DMS 273 treated with DMSO at 0.1 percent for 48 hours (cell line): ENCODE results near the gene ANO4.

Experiments
- DNase-seq: peaks from one replicate; lab custom pipeline; 2025; lab: John Stamatoyannopoulos, UW

The ANO4 gene

GRCh38 chr12:100991102-100991501, 196.5 kb downstream of the ANO4 start:
- no peak for DNase-seq

- DNase-seq = no peak
Measured at GRCh38 chr12:100992194-100992593, 197.6 kb downstream of the ANO4 start.

DNA sequence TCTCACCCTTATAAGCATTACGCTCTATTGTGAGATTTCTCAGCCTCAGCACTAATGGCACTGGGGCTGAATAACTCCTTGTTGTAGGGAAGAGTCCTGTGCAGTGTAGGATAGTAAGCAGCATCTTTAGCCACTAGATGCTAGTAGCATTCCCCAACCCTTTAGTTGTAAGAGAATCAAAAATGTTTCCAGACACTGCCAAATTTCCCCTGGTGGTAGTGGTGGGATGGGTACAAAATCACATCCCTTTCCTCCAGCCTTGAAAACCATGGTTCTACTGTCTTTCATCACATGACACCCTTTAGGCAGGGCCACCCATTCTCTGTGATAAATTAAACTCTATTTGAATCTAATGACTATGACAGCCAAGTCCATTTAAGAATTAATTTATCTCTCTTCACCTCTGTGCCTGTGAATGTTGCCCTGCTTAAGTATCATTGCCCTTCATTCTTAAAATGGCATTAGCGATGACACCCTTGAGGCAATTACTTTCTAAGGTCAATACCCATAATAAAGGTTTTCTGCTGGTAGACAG, 199.4 kb downstream of the ANO4 start:
- no peak for DNase-seq

DNA sequence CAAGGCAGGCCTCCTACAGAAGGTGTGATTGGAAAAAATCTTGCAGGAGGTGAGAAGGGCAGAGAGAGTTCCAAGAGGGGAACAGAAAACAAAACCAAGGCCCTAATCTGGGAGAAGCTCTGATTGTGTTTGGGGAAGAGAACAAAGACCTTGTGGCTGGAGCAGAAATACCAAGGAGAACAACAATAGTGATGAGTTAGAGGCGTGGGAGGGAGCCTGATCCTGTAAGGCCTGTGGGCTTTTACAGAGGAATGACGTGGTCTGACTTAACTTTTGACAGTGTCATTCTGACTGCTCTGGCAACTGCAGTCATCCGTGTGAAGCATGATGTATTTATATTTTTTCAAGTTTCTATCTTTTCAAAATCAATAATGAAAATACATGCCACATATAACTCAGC, 200.6 kb downstream of the ANO4 start:
- no peak for DNase-seq

DNA sequence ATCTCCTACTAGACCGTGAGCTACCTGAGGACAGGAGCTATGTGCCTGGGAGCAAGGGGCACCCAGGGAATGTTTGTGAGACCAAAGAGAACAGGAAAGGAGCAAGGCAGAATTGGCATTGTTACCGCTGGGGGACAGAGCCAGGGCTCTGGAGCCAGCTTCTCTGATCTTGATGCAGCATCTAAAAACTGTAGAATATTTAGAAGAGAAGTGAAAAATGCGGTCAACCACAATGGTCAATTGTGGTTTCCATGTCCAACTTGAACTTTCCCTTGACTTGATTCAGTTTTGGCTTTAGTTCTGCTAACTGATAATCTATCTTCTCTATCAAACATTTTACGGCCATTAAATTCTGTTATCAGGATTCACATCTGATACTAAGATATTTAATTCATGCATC, 201.2 kb downstream of the ANO4 start:
- DNase-seq = no peak

DNA sequence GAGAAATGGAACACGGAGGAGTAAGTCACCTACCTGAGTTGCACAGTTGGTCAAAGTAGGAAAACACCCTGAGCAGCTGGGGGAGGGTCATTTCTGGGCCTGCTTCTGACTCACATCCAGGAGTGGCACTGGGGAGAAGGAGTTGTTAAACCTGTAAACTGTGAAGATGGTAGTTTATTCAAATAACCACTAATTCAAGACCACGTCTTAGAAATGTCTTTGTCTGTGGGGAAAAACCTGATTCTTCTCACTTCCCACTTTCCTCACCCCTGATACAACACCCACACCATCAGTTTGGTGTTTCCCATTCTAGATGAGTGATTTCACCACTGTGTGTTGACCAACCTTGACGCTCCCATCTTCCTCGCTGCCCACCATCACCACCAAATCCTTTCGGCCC, 207.1 kb downstream of the ANO4 start:
- no peak for DNase-seq

DNA sequence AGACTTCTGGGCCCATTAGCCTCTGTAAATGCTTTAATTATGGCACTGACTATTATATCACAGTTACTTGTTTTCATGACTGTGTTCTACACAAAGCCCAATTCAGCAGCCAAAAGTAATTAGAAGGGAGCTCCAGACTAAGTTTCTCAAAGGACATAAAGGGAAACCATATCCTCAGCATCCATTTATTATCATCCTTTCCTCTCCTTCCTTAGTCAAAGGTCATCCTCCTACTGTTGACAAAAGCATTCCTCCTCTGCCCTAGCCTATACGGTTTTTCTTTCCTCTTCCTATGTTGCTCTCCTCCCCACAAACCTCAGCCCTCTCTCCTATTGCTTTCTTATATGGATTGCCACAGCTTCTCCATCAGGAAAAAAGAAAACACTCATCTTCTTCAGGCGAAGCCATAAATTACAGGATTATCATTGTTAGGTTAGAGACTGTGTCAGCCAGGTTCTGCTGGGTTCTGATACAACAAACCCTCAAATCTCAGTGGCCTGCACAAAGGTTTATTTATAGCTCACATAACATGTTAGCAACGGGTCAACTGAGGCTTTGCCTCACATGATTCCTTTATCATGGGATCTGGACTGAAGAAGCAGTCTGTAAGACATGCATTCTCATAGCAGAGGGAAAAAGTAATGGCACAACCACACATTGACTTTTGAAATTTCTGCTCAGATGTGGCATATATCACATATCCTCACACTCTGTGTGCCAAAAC, 208.3 kb downstream of the ANO4 start:
- no peak for DNase-seq

- no peak for DNase-seq
Measured at GRCh38 chr12:101004898-101005297, 210.3 kb downstream of the ANO4 start.

DNA sequence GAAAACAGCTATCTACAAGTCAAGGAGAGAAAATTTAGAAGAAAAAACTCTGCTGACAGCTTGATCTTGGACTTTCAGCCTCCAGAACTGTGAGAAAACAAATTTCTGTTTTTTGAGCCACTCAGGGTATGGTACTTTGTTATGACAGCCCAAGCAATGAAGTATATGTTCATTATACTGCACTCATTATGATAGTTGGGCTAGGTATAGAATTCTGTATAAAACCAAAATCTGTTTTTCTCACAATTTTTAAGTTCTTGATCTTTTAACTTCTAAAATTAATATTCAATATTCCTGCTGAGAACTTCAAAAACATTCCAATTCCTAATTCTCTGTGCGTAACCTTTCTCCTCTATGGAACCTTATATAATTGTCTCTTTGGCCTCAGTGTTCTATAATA, 214.7 kb downstream of the ANO4 start:
- DNase-seq = no peak

DNA sequence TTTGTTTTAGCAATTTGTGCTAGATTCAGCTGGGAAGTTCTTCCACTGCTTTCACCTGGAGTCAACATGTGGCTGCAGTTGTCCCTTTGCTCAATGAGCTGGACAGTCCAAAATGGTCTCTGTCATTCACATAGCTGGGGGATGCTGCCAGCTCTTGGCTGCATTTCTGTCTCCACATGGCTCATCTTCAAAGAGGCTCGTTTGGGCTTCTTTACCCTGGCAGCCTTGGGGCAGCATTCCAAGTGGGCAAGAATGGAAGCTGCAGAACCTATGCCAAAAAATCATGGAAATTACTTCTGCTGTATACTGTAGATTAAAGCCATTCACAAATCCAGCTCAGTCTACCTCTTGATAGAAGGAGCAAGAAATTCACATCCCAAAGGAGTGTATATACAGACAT, 216.3 kb downstream of the ANO4 start:
- DNase-seq = no peak

DNA sequence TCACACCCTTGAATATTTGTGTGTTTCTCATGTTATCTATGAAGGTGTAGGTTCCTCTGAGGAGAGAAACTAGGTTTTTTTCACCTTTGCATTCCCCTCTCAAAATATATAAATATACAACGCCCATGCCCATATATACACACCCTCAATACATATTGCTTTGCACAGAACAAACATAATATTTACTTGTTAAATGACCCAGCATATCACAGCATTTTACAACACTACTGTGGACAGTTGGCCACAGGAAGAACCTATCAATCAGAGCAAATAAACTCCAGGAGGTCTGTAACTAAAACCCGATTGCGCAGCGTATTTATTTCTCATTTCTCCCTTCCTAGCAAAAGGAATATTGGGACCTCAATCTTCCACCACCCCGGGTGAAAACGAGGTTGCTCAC, 219.4 kb downstream of the ANO4 start:
- DNase-seq = no peak

- no peak for DNase-seq
Measured at GRCh38 chr12:101015044-101015443, 220.5 kb downstream of the ANO4 start.

DNA sequence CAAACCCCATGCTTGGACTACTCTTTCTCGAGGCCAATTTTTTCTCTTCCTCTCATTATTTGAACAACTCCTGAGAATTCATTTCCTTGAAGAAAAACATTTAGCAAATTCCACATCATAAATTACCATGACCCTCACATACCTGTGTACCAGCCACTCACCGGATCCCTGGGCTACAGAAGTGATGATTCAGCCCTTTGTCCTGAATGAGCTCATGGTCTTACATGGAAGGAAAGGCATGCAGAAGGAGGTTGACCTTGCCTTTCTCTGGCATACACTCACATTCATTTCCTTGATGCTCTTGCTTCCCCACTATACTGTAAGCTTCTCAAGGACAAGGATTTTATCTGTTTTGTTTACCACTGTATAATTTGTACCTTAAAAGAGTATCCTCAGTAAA, 224.0 kb downstream of the ANO4 start:
- no peak for DNase-seq

- DNase-seq = no peak
Measured at GRCh38 chr12:101019201-101019600, 224.6 kb downstream of the ANO4 start.

DNA sequence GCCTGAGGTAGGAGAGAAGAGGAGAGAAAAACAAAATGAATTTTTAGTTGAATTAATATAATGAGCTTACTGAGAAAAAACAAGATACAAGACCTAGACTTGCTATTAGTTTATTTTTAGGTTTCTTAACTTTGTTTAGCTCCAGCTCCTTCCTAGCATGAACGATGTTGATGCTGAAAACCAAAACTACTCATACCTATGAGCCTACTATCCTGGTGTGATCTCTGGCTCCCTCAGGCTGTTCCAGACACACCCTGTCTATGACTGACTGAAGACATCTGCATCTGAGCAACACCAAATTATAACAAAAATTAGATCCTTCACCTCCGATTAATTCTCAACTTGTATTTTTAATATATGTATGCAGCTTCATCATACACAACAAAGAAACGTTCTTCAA, 225.1 kb downstream of the ANO4 start:
- DNase-seq = no peak

DNA sequence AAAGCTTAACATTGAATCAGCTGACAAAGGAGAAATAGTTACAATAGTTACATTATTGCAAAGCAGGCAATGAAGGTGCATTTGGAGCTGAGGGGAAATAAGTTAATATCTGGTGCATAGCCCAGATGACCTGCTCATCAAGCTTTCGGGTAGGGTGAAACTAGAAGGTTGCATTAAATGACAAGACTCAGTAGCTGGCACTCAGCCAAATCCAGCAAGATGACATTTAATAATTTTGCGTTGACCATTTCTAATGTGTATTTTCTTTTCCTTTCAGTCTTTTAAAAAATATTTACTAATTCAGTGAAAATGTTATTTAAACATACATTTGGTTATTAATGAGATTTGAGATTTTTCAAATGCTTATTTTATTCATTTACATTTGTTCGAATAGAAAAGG, 226.9 kb downstream of the ANO4 start:
- DNase-seq = no peak

- no peak for DNase-seq
Measured at GRCh38 chr12:101021911-101022388, 227.4 kb downstream of the ANO4 start.

- no peak for DNase-seq
Measured at GRCh38 chr12:101027200-101027599, 232.6 kb downstream of the ANO4 start.

- no peak for DNase-seq
Measured at GRCh38 chr12:101027816-101028215, 233.2 kb downstream of the ANO4 start.

DNA sequence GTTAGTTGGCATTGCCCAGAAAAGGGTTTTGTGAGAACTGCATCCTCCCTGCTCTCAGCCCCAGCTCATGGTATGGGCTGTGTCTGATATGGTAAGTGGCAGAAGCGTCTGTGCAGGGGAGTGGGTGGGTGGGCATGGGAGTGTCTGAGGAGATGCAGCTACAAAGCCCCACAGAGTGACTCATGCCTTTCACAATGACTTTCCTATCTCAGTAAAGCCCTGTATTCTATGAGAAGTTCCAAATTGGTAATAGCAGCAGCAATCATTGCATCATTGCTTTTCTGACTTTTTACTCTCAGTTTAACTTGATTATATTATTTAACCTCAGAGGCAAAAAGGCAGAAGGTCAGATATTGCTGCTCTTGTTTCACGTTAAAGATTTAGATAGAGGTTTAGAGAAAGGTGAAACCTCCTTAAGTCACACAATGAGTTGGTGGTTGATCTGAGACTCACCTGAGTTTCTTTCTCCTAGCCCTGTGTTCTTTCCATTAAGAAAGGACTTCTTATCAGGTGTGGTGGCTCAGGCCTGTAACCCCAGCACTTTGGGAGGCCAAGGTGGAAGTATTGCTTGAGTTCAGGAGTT, 243.8 kb downstream of the ANO4 start:
- DNase-seq = no peak

GRCh38 chr12:101039848-101040531, 245.4 kb downstream of the ANO4 start:
- no peak for DNase-seq

DNA sequence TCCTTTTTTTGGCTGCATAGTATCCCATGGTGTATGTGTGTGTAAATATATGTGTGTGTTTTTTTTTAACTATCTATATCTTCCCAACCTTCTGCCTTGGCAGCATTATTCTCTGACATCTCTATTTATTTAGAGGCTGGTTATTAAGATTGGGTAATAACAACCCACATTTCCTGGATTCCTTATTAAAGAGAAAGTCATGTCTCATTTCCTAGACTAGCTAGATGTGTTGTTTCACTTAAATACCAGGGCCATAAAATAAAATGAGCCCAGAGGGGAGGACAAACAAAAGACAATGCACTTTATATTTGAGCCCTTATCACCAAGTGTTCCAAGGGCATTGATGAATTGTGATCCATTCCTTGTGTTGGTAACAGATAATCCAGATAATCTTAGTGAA, 246.4 kb downstream of the ANO4 start:
- DNase-seq = no peak

GRCh38 chr12:101042211-101042610, 247.6 kb downstream of the ANO4 start:
- DNase-seq = no peak
